HG03095 (cell line): ENCODE results near the gene DPRX.
"Not testable (repeated sequence)": the region's sequence is repeated elsewhere in the genome, so short reads cannot be mapped to it uniquely, and the experiment has no call there.

Experiments used
- ATAC-seq: cut with Tn5 transposase; IDR thresholded peaks from one replicate; pipeline ENCODE4 v1.9.1; 2021; ENCODE audit warnings: moderate library complexity; ENCODE audit not compliant: unreplicated experiment

Gene DPRX

GRCh38 chr19:53644061-53644816, 12.4 kb downstream of the DPRX start:
- no peak for ATAC-seq

DNA sequence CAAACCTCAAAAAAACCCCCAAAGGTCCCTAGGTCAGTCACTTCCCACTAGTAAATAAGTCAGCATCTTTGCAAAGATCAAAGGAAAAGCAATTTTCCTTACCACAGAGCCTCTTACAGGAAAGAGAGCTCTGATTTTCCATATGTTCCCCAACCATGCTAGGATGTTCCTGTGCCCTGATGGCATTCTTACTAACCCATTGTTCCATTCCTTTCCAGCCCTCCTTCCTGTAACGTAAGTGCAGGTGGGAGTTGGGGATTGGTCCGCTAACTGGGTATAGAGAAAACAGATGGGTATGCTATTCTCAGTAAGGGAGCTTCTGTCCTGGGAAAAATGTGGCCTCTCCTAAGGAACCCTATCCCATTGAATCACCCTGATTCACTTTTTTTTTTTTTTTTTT, 14.3 kb downstream of the DPRX start:
- ATAC-seq: no peak

DNA sequence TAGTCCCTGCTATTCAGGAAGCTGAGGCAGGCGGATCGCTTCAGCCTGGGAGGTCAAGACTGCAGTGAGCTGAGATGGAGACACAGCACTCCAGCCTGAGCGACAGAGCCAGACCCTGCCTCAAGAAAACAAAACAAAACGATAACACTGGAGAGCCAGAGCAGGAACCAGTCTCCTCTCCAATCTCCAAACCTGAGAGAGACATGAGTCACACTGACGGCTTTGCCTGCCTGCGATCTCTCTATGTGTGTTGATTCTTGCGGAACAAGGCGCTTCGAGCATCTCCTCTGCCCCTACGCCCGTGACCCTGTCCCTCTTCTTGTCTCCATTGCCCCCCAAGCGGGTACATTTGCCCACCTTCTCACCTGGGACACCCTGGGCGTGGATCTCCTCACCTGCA, 15.6 kb downstream of the DPRX start:
- ATAC-seq: no peak

DNA sequence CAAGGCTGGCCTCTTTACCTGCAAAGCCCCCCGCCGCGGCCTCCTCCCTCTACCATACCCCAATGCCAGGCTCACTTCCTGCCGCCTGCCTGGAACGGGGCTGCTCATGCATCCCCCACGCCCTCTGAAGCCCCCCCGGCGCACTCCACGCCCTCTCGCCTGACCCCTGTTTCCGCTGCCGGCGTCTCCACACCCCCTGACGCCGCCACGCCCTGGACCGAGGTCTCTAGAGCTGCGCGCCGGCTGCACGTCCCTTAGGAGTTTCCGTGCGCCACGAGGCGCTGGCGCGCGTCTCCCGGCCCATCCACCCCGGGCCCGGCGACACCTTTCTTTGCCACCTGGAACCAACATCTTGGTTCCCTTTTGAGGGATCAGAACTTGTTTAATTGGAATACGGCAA, 16.0 kb downstream of the DPRX start:
- ATAC-seq: no peak

DNA sequence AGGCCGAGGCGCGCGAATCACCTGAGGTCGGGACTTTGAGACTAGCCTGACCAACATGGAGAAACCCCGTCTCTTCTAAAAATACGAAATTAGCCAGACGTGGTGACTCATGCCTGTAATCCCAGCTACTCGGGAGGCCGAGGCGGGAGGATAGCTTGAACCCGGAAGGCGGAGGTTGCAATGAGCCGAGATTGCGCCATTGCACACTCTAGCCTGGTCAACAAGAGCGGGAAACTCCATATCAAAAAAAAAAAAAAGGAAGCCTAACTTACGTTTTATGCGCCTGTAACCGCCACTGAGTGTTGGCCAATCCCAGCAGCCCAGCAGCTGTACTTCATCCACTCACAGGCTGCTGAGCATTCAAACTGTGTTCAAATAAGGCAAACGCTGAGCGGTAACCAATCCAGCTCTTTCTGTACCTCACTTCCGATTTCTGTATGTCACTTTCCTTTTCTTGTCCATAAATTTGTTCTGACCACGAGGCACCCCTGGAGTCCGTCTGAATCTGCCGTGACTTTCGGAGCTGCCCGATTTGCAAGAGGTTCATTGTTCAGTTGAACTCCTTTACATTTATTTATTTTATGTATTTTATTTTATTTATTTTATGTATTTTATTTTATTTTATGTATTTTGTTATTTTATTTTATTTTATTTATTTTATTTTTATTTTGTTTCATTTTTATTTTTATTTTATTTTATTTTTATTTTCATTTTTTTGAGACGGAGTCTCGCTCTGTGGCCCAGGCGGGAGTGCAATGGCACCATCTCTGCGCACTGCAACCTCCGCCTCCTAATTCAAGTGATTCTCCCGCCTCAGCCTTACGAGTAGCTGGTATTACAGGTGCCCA, 18.2 kb downstream of the DPRX start:
- no peak for ATAC-seq

GRCh38 chr19:53652476-53652875, 20.7 kb downstream of the DPRX start:
- ATAC-seq: no peak

DNA sequence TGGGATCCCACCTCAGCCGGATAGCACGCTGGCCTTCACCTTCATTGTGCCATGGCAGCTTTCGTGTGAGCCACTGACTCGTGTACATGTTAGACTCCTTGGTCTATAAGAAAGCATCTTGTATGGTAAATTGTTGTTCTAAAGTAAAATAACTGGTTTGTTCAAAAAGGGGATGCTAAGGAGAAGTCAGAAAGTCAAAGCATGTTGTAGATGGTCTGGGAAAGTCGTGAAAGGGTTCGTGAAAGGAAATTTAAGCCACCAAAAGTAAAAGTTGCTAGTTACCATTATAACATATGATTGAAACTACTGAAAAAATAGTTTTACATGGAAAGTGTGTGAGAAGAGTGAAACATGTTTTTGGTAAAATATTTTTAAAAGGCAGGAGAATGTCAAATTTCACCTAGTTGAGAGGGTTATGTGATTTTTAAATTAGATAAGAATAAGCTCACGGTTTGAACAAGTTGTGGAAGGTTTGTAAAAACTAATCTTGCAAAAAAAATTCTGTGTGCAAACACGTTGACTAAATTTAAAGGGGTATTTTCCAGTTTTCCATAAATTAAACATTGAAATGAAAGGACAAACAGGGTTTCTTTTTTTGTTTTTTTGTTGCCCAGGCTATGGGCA, 23.4 kb downstream of the DPRX start:
- no peak for ATAC-seq

- no peak for ATAC-seq
Measured at GRCh38 chr19:53657330-53657729, 25.5 kb downstream of the DPRX start.

- no peak for ATAC-seq
Measured at GRCh38 chr19:53657778-53658177, 26.0 kb downstream of the DPRX start.

DNA sequence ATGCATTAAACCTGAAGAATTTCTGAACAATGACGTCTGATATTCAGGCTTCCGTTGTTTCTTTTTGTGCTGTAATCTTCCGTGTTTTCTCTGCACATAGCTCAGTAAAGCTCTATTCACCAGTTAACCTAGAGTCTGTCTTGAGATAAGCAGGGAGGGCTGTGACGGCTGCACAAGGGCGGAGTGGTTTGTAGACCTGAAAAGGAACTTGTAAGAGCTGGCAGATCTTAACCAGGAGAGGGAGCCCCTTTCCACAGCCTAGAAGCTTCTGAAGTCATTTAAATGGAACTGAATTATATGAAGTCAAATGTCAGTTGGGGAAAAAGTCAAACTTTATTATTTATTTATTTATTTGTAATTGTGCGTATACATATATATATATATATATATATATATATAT, 27.5 kb downstream of the DPRX start:
- no peak for ATAC-seq

DNA sequence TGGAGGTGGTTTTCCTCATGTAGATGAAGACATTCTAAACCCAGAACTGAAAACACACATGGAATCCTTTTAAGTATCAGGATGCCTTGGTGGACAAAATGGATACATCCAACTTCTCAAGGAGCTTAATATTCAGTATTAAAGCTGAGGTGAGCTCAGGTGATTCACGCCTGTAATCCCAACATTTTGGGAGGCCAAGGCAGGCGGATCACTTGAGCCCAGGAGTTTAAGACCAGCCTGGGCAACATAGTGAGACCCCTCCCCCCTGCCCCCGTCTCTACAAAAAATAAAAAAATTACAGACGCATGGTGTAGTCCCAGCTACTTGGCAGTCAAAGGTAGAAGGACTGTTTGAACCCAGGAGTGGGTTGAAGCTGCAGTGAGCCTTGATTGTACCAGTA, 28.8 kb downstream of the DPRX start:
- no peak for ATAC-seq

DNA sequence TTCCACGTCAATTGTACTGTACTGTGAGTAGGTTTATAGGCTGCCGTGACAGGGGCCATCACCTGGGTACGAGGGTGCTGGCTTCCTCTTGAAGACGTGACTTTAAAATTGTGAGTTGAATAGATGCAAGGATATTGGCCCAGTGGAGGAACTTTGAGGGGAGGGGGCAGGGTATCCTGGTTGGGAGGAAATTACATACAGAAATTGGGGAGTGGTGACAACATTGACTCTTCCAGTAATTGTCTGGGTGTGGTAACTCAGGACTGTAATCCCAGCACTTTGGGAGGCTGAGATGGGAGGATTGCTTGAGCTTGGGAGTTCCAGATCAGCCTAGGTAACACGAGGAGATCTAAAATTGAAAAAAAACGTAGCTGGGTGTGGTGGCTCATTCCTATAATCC, 30.4 kb downstream of the DPRX start:
- no peak for ATAC-seq

DNA sequence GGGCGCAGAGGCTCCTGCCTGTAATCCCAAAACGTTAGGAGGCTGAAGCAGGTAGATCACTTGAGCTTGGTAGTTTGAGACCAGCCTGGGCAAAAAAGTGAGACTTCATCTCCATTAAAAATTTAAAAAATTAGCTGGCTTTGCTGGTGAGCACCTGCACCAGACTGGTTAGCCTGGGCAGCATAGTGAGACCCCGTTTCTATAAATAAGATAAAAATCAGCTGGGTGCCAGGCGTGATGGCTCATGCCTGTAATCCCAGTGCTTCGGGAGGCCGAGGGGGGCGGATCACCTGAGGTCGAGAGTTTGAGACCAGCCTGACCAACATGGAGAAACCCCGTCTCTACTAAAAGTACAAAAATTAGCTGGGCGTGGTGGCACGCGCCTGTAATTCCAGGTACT, 32.4 kb downstream of the DPRX start:
- ATAC-seq: no peak

GRCh38 chr19:53664760-53665159, 33.0 kb downstream of the DPRX start:
- ATAC-seq: no peak

DNA sequence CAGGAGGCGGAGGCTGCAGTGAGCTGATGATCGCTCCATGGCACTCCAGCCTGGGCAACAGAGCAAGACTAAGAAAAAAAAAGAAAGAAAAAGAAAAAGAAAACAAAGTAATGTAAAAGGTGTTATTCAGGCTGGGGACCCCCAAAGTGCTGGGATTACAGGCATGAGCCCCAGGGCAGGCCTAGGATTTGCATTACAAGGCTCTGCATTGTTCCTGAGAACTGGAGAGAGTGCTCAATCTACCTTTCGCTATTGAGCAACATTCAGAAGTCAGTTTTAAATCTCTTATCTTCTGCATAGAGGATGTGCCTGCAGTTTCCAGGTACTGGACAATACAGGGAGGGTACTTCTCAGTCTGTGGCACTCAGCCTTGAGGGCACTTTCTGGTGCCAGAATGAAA, 34.5 kb downstream of the DPRX start:
- not testable (repeated sequence) for ATAC-seq

DNA sequence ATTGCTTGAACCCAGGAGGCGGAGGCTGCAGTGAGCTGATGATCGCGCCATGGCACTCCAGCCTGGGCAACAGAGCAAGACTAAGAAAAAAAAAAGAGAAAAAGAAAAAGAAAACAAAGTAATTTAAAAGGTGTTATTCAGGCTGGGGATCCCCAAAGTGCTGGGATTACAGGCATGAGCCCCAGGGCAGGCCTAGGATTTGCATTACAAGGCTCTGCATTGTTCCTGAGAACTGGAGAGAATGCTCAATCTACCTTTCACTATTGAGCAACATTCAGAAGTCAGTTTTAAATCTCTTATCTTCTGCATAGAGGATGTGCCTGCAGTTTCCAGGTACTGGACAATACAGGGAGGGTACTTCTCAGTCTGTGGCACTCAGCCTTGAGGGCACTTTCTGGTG, 37.0 kb downstream of the DPRX start:
- ATAC-seq: not testable (repeated sequence)

- no peak for ATAC-seq
Measured at GRCh38 chr19:53670345-53670744, 38.5 kb downstream of the DPRX start.

DNA sequence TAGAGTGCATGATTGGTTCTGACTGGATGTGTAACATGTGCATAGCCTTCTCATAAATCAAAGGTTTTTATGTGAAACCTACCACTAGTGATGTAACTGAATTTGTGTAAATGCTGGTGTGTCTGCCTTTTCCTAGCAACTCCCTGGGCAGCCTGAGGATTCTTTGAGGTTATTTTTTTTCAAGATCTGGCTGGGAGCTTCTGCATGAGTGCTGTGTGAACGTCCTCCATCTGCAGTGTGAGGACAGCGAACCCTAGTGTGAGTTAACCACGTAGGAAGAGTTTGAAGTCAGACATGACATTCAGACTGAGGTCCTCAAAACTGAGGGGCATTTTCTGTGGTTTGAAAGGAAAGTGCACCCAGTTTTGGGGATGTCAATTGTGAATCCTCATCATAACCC, 39.9 kb downstream of the DPRX start:
- no peak for ATAC-seq
